Ishikawa (cell line): ENCODE measurements around the gene ERCC5.
A peak's percentile ranks its signal among the peaks of the same experiment; 100 is the strongest.

Experiments used
- CEBPB ChIP-seq: IDR thresholded peaks from 2 replicates; pipeline ENCODE4 v1.6.1; 2012
- CREB1 ChIP-seq: IDR thresholded peaks from 2 replicates; pipeline ENCODE4 v1.6.1; 2012; ENCODE audit warnings: low read depth
- EGR1 ChIP-seq: IDR thresholded peaks from 2 replicates; pipeline ENCODE4 v1.6.1; 2012
- EP300 ChIP-seq: IDR thresholded peaks from 2 replicates; pipeline ENCODE4 v1.6.1; 2012; ENCODE audit warnings: borderline replicate concordance
- FOXM1 ChIP-seq: IDR thresholded peaks from 2 replicates; pipeline ENCODE4 v1.6.1; 2012; ENCODE audit warnings: low read depth, borderline replicate concordance
- NFIC ChIP-seq: IDR thresholded peaks from 2 replicates; pipeline ENCODE4 v1.6.1; 2012
- RAD21 ChIP-seq: IDR thresholded peaks from 2 replicates; pipeline ENCODE4 v1.6.1; 2012; ENCODE audit warnings: low read depth
- TAF1 ChIP-seq: IDR thresholded peaks from 2 replicates; pipeline ENCODE4 v1.6.1; 2012; ENCODE audit warnings: low read depth, mild to moderate bottlenecking
- TCF12 ChIP-seq: IDR thresholded peaks from 2 replicates; pipeline ENCODE4 v1.6.1; 2012; ENCODE audit warnings: low read depth
- TEAD4 ChIP-seq: IDR thresholded peaks from 2 replicates; pipeline ENCODE4 v1.6.1; 2012
- YY1 ChIP-seq: IDR thresholded peaks from 2 replicates; pipeline ENCODE4 v1.6.1; 2012; ENCODE audit warnings: low read depth
- ZBTB7A ChIP-seq: IDR thresholded peaks from 2 replicates; pipeline ENCODE4 v1.6.1; 2012; ENCODE audit warnings: low read depth
- TF ChIP-seq, protein P1 (sequence below): IDR thresholded peaks from 2 replicates; pipeline ENCODE4 v1.6.1; 2012; ENCODE audit warnings: low read depth, mild to moderate bottlenecking
- TF ChIP-seq, protein P2 (sequence below): IDR thresholded peaks from 2 replicates; pipeline ENCODE4 v1.6.1; 2012
- TF ChIP-seq, protein P3 (sequence below): IDR thresholded peaks from 2 replicates; pipeline ENCODE4 v1.6.1; 2012

ERCC5 gene

DNA sequence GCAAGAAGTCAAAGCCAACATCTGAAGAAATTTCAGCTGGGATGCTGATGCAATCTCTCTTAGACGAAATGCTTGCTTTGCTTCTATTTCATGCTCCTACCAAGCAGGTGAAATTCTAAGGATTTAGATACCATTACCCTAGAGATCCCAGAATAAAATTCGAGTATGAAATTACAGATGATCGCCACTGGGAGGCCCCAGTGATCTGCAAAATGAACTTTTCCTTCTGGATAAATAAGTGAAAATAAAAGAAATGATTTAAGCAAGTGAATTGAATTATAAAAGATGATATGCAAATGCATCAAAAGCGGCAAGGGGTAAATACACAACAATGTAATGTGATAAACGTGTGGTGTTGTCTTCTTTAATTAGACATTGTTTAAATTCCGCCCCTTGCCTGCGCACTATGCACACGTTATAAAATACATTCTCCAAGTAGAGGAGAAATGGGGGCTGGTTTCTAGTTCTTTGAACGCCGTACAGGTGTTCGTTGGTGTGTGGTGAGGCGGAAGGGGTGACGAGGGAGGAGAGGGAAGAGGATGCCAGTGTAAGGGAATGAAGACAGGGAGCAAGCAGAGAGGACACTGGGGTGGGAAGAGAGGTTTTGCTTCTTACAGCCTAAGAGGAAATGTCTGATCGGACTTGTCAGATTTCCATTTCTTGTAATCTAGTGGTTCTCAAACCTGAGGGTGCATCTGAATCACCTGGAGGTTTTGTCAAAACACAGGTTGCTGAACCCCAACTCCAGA is 58.0 kb downstream of the ERCC5 start:
- TF ChIP-seq RAD21 (peak; percentile 60), TAF1 (no peak)

DNA sequence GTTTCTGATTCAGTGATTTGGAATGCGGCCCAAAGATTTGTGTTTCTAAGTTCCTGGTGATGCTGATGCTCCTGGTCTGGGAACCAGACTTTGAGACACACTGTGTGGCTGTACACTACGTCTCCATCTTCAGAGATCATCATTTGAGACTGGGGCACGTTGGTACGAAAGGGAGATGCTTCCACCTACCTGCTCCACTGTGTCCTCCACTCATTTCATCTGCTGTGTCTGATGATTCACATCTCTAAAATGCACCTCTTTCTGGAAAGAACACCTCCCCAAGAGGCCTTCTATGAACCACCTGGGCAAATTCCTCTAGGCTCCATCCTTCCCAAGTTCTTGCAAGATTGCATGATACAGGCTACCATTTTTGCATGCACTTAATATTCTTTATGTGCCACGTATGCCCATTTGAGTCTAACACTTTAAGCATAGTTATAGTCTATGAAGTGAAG is 58.6 kb downstream of the ERCC5 start:
- TF ChIP-seq TEAD4 (no peak), ZBTB7A (no peak), TCF12 (no peak), FOXM1 (no peak), TAF1 (no peak), NFIC (no peak), EGR1 (no peak), YY1 (no peak), RAD21 (no peak), EP300 (no peak)
- TF ChIP-seq, protein P1, sequence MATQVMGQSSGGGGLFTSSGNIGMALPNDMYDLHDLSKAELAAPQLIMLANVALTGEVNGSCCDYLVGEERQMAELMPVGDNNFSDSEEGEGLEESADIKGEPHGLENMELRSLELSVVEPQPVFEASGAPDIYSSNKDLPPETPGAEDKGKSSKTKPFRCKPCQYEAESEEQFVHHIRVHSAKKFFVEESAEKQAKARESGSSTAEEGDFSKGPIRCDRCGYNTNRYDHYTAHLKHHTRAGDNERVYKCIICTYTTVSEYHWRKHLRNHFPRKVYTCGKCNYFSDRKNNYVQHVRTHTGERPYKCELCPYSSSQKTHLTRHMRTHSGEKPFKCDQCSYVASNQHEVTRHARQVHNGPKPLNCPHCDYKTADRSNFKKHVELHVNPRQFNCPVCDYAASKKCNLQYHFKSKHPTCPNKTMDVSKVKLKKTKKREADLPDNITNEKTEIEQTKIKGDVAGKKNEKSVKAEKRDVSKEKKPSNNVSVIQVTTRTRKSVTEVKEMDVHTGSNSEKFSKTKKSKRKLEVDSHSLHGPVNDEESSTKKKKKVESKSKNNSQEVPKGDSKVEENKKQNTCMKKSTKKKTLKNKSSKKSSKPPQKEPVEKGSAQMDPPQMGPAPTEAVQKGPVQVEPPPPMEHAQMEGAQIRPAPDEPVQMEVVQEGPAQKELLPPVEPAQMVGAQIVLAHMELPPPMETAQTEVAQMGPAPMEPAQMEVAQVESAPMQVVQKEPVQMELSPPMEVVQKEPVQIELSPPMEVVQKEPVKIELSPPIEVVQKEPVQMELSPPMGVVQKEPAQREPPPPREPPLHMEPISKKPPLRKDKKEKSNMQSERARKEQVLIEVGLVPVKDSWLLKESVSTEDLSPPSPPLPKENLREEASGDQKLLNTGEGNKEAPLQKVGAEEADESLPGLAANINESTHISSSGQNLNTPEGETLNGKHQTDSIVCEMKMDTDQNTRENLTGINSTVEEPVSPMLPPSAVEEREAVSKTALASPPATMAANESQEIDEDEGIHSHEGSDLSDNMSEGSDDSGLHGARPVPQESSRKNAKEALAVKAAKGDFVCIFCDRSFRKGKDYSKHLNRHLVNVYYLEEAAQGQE: no peak
- TF ChIP-seq, protein P2, sequence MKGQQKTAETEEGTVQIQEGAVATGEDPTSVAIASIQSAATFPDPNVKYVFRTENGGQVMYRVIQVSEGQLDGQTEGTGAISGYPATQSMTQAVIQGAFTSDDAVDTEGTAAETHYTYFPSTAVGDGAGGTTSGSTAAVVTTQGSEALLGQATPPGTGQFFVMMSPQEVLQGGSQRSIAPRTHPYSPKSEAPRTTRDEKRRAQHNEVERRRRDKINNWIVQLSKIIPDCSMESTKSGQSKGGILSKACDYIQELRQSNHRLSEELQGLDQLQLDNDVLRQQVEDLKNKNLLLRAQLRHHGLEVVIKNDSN: no peak

DNA sequence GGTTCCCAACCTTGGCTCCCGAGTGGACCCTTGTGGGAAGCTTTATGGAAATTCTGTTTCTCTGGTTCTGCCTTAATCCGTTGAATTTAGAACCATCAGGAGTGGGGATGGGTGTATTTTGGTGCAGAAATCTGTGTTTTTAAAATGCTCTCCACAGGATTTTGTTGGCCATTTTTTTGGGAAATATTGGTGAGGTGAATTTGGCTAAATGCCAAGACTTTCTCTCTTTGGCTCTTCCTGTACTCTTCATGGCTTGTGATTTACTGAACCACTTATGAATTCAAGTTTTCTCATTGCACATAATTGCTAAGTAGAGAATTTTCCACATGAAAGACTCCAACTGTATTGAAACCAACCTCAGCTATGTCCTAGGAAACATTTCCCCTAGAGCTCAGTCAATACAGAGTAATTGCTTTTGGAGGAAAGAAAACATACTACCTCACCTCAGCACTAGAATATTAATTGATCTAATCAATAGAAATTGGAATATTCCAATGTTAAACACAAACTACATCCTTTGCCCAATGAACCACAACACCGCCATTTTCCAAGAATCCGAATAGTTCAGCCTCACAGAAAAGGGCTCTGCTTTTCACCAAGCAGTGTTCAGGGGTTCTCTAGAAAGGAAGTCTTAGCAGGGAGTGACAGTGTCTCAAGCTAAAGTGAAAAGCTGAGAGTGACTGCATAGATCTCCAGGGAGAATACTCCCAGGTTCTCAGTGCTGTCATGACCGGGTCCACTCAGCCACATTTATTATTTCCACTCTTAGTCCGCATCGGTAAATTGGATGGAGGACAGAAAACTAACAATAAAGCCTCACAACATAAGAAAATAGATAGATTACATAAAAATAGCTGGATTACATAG is 60.3 kb downstream of the ERCC5 start:
- TF ChIP-seq RAD21 (no peak), TAF1 (no peak), EP300 (no peak), NFIC (peak; percentile 25), TCF12 (no peak)
- TF ChIP-seq, protein P3, sequence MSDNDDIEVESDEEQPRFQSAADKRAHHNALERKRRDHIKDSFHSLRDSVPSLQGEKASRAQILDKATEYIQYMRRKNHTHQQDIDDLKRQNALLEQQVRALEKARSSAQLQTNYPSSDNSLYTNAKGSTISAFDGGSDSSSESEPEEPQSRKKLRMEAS: no peak

DNA sequence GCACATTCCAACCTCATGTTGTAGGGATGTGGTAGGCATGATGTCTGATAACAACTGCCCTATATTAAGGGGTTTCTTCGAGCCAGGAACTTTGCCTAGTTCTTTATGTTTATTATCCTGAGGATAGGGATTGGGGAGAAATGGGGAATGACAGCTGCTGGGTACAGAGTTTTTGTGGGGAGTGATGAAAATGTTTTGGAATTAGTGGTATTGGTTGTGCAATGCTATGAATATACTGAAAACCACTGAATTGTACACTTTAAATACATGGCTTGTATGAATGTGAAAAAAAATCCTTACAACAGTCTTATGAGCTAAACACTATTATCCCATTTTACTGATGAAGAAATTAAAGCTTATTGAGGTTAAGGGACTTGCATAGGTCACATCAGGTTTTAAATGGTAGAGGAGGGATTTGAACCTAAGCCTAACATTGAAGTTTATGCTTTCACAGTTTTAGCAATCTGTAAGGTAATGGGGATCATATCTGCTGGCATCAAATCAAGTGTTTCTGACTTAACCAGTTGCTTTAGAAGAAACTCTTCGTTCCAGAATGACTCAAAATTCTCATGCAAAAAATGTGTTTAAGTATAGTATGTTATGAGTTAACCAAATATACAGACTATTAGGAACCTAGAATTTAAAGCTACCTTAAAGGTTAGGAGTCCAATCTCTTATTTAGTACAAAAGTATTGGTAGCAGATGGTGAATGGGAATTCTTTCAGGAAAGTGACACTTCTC is 61.4 kb downstream of the ERCC5 start:
- TF ChIP-seq ZBTB7A (no peak), NFIC (no peak), TEAD4 (no peak), TCF12 (no peak), RAD21 (no peak), EP300 (no peak)
- TF ChIP-seq, protein P1: no peak

DNA sequence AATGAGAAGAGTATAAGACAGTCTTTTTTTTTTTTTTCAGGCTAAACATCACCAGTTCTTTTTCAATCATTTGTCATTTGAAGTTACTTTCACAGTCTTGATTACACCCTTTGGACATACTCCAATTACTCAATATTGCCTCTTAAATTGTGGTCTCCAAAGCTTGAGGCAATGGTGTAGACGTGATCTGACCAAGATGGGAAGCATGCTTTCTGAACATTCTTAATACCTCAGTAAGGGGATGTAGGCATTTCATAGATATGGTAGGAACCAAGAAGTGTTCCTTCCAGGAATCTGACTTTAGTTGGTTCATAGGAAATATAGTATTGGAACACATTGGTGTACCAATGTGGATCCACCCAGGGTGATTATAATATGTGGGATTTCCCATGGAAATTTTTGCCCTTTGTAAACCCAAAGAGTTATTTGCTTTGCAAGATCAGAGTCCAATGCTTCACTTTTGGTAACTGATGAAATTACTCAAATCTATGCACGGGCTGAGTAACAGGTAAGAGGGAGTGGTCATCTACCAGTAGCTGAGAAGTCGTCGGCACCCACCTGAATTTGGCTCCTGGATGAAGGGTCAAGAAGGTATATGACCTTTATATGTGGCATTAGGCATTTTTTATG is 62.2 kb downstream of the ERCC5 start:
- TF ChIP-seq, protein P3: no peak
- TF ChIP-seq FOXM1 (no peak), CREB1 (no peak), CEBPB (no peak), YY1 (no peak), EGR1 (no peak), TAF1 (no peak), NFIC (no peak), RAD21 (no peak), TCF12 (no peak), TEAD4 (no peak), EP300 (no peak), ZBTB7A (no peak)
- TF ChIP-seq, protein P2: no peak
- TF ChIP-seq, protein P1: no peak
